Caco-2 (cell line): ENCODE results near the gene MYH9. TPM values are rescaled to one million over a fixed set of nuclear protein-coding genes. Genes with fewer than 3 reads are reported as not detected.

ENCODE experiments used
- BruUV-seq: library from RNA; stranded (reverse); fragments of 400-500 nt; replicated peaks from 2 replicates; lab custom pipeline; 2021; lab: Mats Ljungman, UMichigan
- CTCF ChIA-PET: fragments of 300-600 bp; sonication (Branson Sonifier 250); formaldehyde crosslinking; loops from one replicate; lab custom pipeline; 2022; ENCODE audit warnings: antibody characterized with exemption; lab: Charles Lee
- POLR2A ChIA-PET: fragments of 300-600 bp; sonication (Branson Sonifier 250); formaldehyde crosslinking; loops from one replicate; lab custom pipeline; 2022; ENCODE audit warnings: antibody characterized with exemption; lab: Charles Lee
- DNase-seq, 2 experiments: peaks; one replicate each; pipeline versions ENCODE4 v3.0.0 to v3.0.0-alpha.2; 2020 to 2022
- H3K27me3 ChIP-seq: replicated peaks from 2 replicates; pipeline ENCODE4 v1.6.0; 2011; ENCODE audit warnings: low read length; ENCODE audit not compliant: control insufficient read depth, insufficient read depth
- H3K36me3 ChIP-seq: 2 replicates; pipeline ENCODE4 v1.5.1; 2011; ENCODE audit warnings: low read length; ENCODE audit not compliant: control insufficient read depth, insufficient read depth
- H3K4me1 ChIP-seq: fragments of 250-450 bp; sonication (Bioruptor Pico); 2 replicates; pipeline ENCODE4 v1.5.1; 2020; ENCODE audit warnings: mild to moderate bottlenecking
- H3K4me3 ChIP-seq: 2 replicates; pipeline ENCODE4 v1.5.1; 2011; ENCODE audit warnings: low read depth, mild to moderate bottlenecking, control low read depth, low read length
- H3K9me3 ChIP-seq: fragments of 250-450 bp; sonication (Bioruptor Pico); 2 replicates; pipeline ENCODE4 v1.5.1; 2020; ENCODE audit warnings: mild to moderate bottlenecking, moderate library complexity
- H3K27ac Mint-ChIP-seq: one replicate; pipeline ENCODE4 v1.8.0; 2022; ENCODE audit warnings: mixed read lengths; ENCODE audit not compliant: unreplicated experiment
- H3K27me3 Mint-ChIP-seq: one replicate; pipeline ENCODE4 v1.8.0; 2022; ENCODE audit warnings: mixed read lengths; ENCODE audit not compliant: insufficient read depth, unreplicated experiment
- H3K36me3 Mint-ChIP-seq: one replicate; pipeline ENCODE4 v1.8.0; 2022; ENCODE audit warnings: mild to moderate bottlenecking, mixed read lengths; ENCODE audit not compliant: insufficient read depth, unreplicated experiment
- H3K4me1 Mint-ChIP-seq: one replicate; pipeline ENCODE4 v1.8.0; 2022; ENCODE audit warnings: low read depth, mixed read lengths; ENCODE audit not compliant: unreplicated experiment
- H3K4me3 Mint-ChIP-seq: one replicate; pipeline ENCODE4 v1.8.0; 2022; ENCODE audit warnings: mild to moderate bottlenecking, moderate library complexity, mixed read lengths; ENCODE audit not compliant: unreplicated experiment
- H3K9me3 Mint-ChIP-seq: one replicate; pipeline ENCODE4 v1.8.0; 2022; ENCODE audit warnings: mixed read lengths; ENCODE audit not compliant: unreplicated experiment
- intact Hi-C: fragments of 100-400 bp; cut with micrococcal nuclease; formaldehyde crosslinking; loops from one replicate; pipeline ENCODE4 v1.10.0; 2022; ENCODE audit not compliant: unreplicated experiment
- total RNA-seq: library from RNA; stranded (reverse); gene quantifications from 2 replicates; pipeline ENCODE4 v1.2.3, GENCODE V29; 2022
- TF ChIP-seq, protein P1 (sequence below), 2 experiments: fragments of 200-600 bp in 1 of 2; IDR thresholded peaks; 1 replicate in 1 of 2; 2 replicates in 1 of 2; pipeline versions ENCODE4 v1.5.1 to v1.8.0; 2011 to 2022; ENCODE audit warnings: antibody characterized with exemption in 1 of 2, control low read depth in 1 of 2, inconsistent platforms in 1 of 2, low read depth in 1 of 2, low read length in 1 of 2, mild to moderate bottlenecking in 1 of 2, moderate library complexity in 1 of 2; ENCODE audit not compliant: insufficient read depth in 1 of 2, severe bottlenecking in 1 of 2, unreplicated experiment in 1 of 2

The MYH9 gene
- total RNA-seq, 1 experiment from 2014 or later, result 513 TPM

DNA sequence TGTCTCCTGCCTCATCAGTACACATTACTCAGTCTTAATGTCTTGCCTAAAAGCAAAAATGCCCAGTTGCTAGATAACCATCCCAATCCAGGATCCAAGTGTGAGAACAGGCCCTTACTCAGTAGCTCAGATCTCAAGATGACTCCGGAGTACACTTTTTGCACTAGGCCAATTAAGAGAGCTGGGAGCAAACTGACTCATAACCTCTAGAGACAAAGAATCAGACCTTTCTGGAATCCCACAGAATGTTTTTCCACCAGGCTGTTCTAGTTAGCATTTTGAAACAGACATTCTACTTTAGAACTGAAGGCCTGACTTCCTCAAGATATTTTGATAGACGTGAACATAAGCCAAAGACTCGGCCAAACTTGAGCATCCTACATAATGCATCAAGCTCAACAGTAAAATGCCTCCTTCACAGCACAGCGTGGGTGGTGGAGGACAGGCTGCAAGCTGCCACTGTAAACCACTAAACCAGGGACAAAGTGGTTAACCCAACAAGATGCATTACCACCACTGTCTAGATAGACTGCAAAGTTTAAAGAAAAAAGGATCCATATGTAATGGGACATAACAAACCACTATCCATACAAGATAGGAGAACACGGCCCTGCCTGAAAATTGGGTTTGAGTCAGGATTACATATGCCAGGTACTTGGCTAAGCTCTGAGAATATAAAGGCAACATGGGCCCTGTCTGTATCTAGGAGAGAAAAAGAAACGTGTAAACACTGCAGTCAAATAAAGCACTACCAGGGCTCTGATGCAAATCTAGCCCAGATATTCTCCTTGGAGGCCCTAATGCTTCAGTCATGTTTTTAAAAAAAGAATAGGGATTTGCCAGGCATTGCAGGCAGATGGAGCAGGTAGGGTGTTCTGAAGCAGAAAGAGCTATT lies 48.3 kb downstream of the MYH9 start:
- TF ChIP-seq, protein P1, sequence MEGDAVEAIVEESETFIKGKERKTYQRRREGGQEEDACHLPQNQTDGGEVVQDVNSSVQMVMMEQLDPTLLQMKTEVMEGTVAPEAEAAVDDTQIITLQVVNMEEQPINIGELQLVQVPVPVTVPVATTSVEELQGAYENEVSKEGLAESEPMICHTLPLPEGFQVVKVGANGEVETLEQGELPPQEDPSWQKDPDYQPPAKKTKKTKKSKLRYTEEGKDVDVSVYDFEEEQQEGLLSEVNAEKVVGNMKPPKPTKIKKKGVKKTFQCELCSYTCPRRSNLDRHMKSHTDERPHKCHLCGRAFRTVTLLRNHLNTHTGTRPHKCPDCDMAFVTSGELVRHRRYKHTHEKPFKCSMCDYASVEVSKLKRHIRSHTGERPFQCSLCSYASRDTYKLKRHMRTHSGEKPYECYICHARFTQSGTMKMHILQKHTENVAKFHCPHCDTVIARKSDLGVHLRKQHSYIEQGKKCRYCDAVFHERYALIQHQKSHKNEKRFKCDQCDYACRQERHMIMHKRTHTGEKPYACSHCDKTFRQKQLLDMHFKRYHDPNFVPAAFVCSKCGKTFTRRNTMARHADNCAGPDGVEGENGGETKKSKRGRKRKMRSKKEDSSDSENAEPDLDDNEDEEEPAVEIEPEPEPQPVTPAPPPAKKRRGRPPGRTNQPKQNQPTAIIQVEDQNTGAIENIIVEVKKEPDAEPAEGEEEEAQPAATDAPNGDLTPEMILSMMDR (IDR thresholded peaks at IDR 0.05; ENCODE audit: insufficient read depth in 1 of 2, low read depth in 1 of 2, low read length in 1 of 2, severe bottlenecking in 1 of 2, unreplicated experiment in 1 of 2), result no peak
- peaks cover 19% of the 10 kb centered on the region for H3K4me1 Mint-ChIP-seq
- CTCF ChIA-PET, result no interaction called here
- Histone ChIP-seq H3K27me3 (no peaks in the 10 kb centered on the region), H3K4me1 (peaks cover 13% of the 10 kb centered on the region), H3K36me3 (peaks cover 11% of the 10 kb centered on the region), H3K4me3 (no peak overlapping the region), H3K9me3 (no peaks in the 10 kb centered on the region)
- H3K4me3 Mint-ChIP-seq, result no peak overlapping the region
- H3K9me3 Mint-ChIP-seq, result no peaks in the 10 kb centered on the region
- POLR2A ChIA-PET, result interaction anchor here (0.6 to 0.7 kb wide), 2 partner anchors 13 kb away, joined by 3 read pairs; no protein-coding TSS in a partner anchor
- TSS peak; percentile 11 for BruUV-seq
- H3K36me3 Mint-ChIP-seq, result peaks cover 98% of the 10 kb centered on the region
- intact Hi-C loops, result loop anchor here (5.0 kb wide), 1 partner anchor 37 kb away; no protein-coding TSS in a partner anchor
- H3K27ac Mint-ChIP-seq, result no peak overlapping the region
- H3K27me3 Mint-ChIP-seq, result no peaks in the 10 kb centered on the region
- DNase-seq, result no peak

DNA sequence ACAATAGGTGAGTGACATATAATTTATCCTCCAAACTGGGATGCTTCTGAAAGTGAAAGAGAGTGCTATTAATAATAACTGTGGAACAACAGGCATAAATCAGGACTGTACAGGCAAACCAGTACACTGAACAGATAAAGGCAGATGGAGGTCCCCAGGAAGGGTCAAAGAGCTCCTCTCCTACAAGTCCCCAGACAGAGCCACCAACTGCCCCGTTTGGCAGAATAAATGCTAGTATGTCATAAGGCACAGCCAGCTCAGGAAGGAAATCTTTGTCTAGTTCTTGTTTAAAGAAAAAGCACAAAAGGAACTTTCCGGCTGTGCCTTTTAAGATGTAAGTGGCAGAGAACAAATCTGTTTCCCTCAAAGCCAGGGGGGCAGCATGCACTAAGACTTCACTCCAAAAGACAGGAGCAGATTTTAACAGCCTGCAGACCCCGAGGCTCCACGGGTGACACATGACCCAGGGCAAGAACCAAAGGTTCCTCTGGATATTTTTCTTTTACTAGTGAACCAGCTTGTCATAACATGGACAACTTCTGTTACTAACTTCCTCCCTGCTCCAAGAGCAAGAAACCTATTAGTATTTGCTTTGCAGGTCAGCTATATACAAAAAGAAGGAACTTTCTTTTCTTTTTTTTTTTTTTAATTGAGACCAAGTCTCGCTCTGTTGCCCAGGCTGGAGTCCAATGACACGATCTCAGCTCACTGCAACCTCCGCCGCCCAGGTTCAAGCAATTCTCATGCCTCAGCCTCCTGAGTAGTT lies 50.2 kb downstream of the MYH9 start:
- H3K36me3 Mint-ChIP-seq, result peaks cover 98% of the 10 kb centered on the region
- Histone ChIP-seq H3K9me3 (no peaks in the 10 kb centered on the region), H3K4me1 (peaks cover 32% of the 10 kb centered on the region), H3K36me3 (peaks cover 13% of the 10 kb centered on the region), H3K4me3 (no peak overlapping the region), H3K27me3 (no peaks in the 10 kb centered on the region)
- H3K9me3 Mint-ChIP-seq, result no peaks in the 10 kb centered on the region
- no peaks in the 10 kb centered on the region for H3K27me3 Mint-ChIP-seq
- POLR2A ChIA-PET, result interaction anchor here (0.6 kb wide), 1 partner anchor 9 kb away, joined by 4 read pairs; no protein-coding TSS in a partner anchor
- H3K4me1 Mint-ChIP-seq, result peaks cover 36% of the 10 kb centered on the region
- TF ChIP-seq, protein P1 (IDR thresholded peaks at IDR 0.05; ENCODE audit: insufficient read depth in 1 of 2, low read depth in 1 of 2, low read length in 1 of 2, severe bottlenecking in 1 of 2, unreplicated experiment in 1 of 2), result no peak
- peak overlapping the region; percentile 81 for H3K27ac Mint-ChIP-seq
- intact Hi-C loops, result loop anchor here (5.0 kb wide), 1 partner anchor 35 kb away; no protein-coding TSS in a partner anchor
- DNase-seq, result no peak
- H3K4me3 Mint-ChIP-seq, result no peak overlapping the region
- CTCF ChIA-PET, result interaction anchor here (0.6 to 0.7 kb wide), 2 partner anchors 11 to 87 kb away, joined by 3 to 4 read pairs; no protein-coding TSS in a partner anchor
- BruUV-seq, result TSS peak; percentile 4
